Measurements from ENCODE around the gene NACC2.

GRCh38 chr9:136110082-136111061, 15.3 kb upstream of the NACC2 start:
- TF ChIP-seq EZH2phosphoT487 (IDR thresholded peaks at IDR 0.05; ENCODE audit: borderline replicate concordance, low read length): no peak
- peak; percentile 12 for TF ChIP-seq CTCF (IDR thresholded peaks at IDR 0.05; ENCODE audit: low read depth, low read length, poor library complexity, severe bottlenecking)

Measured in DOHH2 (cell line).